NB4 (cell line): Measurements from ENCODE around the gene LPP.

ENCODE experiments used
- CTCF ChIP-seq: IDR thresholded peaks from one replicate; pipeline ENCODE4 v1.5.1; 2012; ENCODE audit warnings: low read depth, low read length
- MAX ChIP-seq: IDR thresholded peaks from 2 replicates; pipeline ENCODE4 v1.6.1; 2011; ENCODE audit warnings: low read depth, low read length
- POLR2A ChIP-seq: IDR thresholded peaks from 2 replicates; pipeline ENCODE4 v1.6.1; 2011; ENCODE audit warnings: mild to moderate bottlenecking; ENCODE audit not compliant: insufficient read length; ENCODE audit errors: extremely low read depth

GRCh38 chr3:188204526-188204925 lies 50.6 kb downstream of the LPP start:
- no peak for TF ChIP-seq POLR2A
- no peak for TF ChIP-seq MAX
- TF ChIP-seq CTCF, result no peak
